Neural cell (in vitro differentiated cells): ENCODE measurements around the gene TBP. TPM values are rescaled to one million over a fixed set of nuclear protein-coding genes. Genes with fewer than 3 reads are reported as not detected.

Experiments used
- H2AFZ ChIP-seq: fragments of 200-600, 300-800 bp; sonication (generic), shearing (Covaris generic); 2 replicates; pipeline ENCODE4 v1.6.0; 2014; ENCODE audit warnings: low read depth, mild to moderate bottlenecking, antibody characterized with exemption, low read length, moderate library complexity
- H3F3A ChIP-seq: fragments of 200-600 bp; shearing (Covaris generic); 2 replicates; pipeline ENCODE4 v1.6.1; 2016; ENCODE audit warnings: mild to moderate bottlenecking, moderate library complexity, mixed read lengths, antibody characterized with exemption, low read length; ENCODE audit not compliant: insufficient read depth, poor library complexity, severe bottlenecking
- H3K27ac ChIP-seq: fragments of 200-600, 300-800 bp; sonication (generic), shearing (Covaris generic); 2 replicates; pipeline ENCODE4 v1.5.1; 2014; ENCODE audit warnings: mild to moderate bottlenecking, low read length, moderate library complexity
- H3K27me3 ChIP-seq: fragments of 300-800, 200-600 bp; sonication (generic), shearing (Covaris generic); 2 replicates; pipeline ENCODE4 v1.6.0; 2014; ENCODE audit warnings: mild to moderate bottlenecking, low read depth, low read length, moderate library complexity; ENCODE audit not compliant: insufficient read depth
- H3K36me3 ChIP-seq: fragments of 300-800, 200-600 bp; sonication (generic), shearing (Covaris generic); 2 replicates; pipeline ENCODE4 v1.5.1; 2014; ENCODE audit warnings: mild to moderate bottlenecking, antibody characterized with exemption, low read length, moderate library complexity; ENCODE audit not compliant: insufficient read depth
- H3K4me2 ChIP-seq: fragments of 300-800, 200-600 bp; sonication (generic), shearing (Covaris generic); 2 replicates; pipeline ENCODE4 v1.6.0; 2014; ENCODE audit warnings: mild to moderate bottlenecking, low read length
- H3K4me3 ChIP-seq: fragments of 300-800, 200-600 bp; sonication (generic), shearing (Covaris generic); 2 replicates; pipeline ENCODE4 v1.5.1; 2014; ENCODE audit warnings: mild to moderate bottlenecking, low read length, moderate library complexity
- H3K79me2 ChIP-seq: fragments of 200-600 bp; shearing (Covaris generic); replicated peaks from 2 replicates; pipeline ENCODE4 v1.6.0; 2014; ENCODE audit warnings: mild to moderate bottlenecking, low read length, moderate library complexity; ENCODE audit not compliant: insufficient read depth
- H3K9ac ChIP-seq: fragments of 300-800, 200-600 bp; sonication (generic), shearing (Covaris generic); 2 replicates; pipeline ENCODE4 v1.6.1; 2016; ENCODE audit warnings: mild to moderate bottlenecking, low read length, mixed read lengths
- H3K9me2 ChIP-seq: fragments of 200-600 bp; shearing (Covaris generic); 2 replicates; pipeline ENCODE4 v1.6.1; 2016; ENCODE audit warnings: mild to moderate bottlenecking, low read length, mixed read lengths; ENCODE audit not compliant: insufficient read depth
- H3K9me3 ChIP-seq: fragments of 200-600, 300-800 bp; sonication (generic), shearing (Covaris generic); 2 replicates; pipeline ENCODE4 v1.6.1; 2016; ENCODE audit warnings: mild to moderate bottlenecking, mixed run types, low read length, moderate library complexity, mixed read lengths
- H4K20me1 ChIP-seq: fragments of 200-600 bp; shearing (Covaris generic); 2 replicates; pipeline ENCODE4 v1.6.1; 2016; ENCODE audit warnings: mild to moderate bottlenecking, mixed run types; ENCODE audit not compliant: insufficient read depth
- EP300 ChIP-seq: fragments of 450-650 bp; conservative IDR thresholded peaks from 2 replicates; pipeline ENCODE4 v1.6.1; 2014; ENCODE audit warnings: antibody characterized with exemption, mild to moderate bottlenecking, moderate library complexity; ENCODE audit not compliant: poor library complexity, severe bottlenecking
- EZH2 ChIP-seq: fragments of 200-600, 300-800 bp; shearing (Covaris generic), sonication (generic); IDR thresholded peaks from 2 replicates; pipeline ENCODE4 v1.6.1; 2014; ENCODE audit warnings: antibody characterized with exemption, low read length, borderline replicate concordance, mild to moderate bottlenecking; ENCODE audit not compliant: insufficient read depth, poor library complexity, severe bottlenecking
- MXI1 ChIP-seq: fragments of 450-650 bp; conservative IDR thresholded peaks from 2 replicates; pipeline ENCODE4 v1.6.1; 2014; ENCODE audit warnings: antibody characterized with exemption, mild to moderate bottlenecking; ENCODE audit not compliant: poor library complexity, severe bottlenecking
- POLR2AphosphoS5 ChIP-seq: IDR thresholded peaks from 2 replicates; pipeline ENCODE4 v1.6.1; 2012
- RAD21 ChIP-seq: fragments of 450-650 bp; conservative IDR thresholded peaks from 2 replicates; pipeline ENCODE4 v1.6.1; 2014; ENCODE audit warnings: antibody characterized with exemption, mild to moderate bottlenecking, moderate library complexity
- SMC3 ChIP-seq: fragments of 450-650 bp; conservative IDR thresholded peaks from 2 replicates; pipeline ENCODE4 v1.6.1; 2014; ENCODE audit warnings: antibody characterized with exemption, mild to moderate bottlenecking, moderate library complexity; ENCODE audit not compliant: poor library complexity
- TAF1 ChIP-seq: IDR thresholded peaks from 2 replicates; pipeline ENCODE4 v1.6.1; 2012; ENCODE audit warnings: low read depth
- polyA plus RNA-seq: library from polyadenylated mRNA; depleted of rRNA; stranded (reverse); fragments of >200 nt; gene quantifications from 2 replicates; pipeline ENCODE4 v1.2.3, GENCODE V29; 2014
- TF ChIP-seq, protein P1 (sequence below): fragments of 450-650 bp; IDR thresholded peaks from 2 replicates; pipeline ENCODE4 v1.5.1; 2014; ENCODE audit warnings: antibody characterized with exemption, mild to moderate bottlenecking, moderate library complexity; ENCODE audit not compliant: poor library complexity, severe bottlenecking
- TF ChIP-seq, protein P2 (sequence below): IDR thresholded peaks from 2 replicates; pipeline ENCODE4 v1.6.1; 2012; ENCODE audit warnings: borderline replicate concordance

The TBP gene
- polyA plus RNA-seq, 1 donor from 2014 or later: 30.2 TPM

DNA sequence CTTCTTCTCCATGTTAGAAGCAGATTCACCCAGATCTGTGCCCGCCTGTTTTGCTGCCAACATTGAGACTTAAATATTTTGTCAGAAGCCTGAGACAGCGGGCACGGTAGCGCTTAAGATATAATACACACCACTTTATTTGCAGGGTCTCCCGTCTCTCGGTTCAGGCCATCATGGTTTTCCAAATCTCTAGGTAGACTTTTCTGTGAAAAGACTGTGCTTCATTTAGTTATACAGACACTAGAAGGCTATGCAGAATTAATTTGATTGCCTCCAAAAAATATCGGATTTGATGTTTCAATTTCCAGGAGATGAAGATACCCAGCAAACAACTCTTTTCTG, 598 bp downstream of the TBP start:
- Histone ChIP-seq H2AFZ (peak overlapping the region; percentile 87), H3K79me2 (peaks cover 61% of the 10 kb centered on the region), H3K4me2 (peak overlapping the region; percentile 86), H3K4me3 (peak overlapping the region; percentile 86), H3K9me3 (no peaks in the 10 kb centered on the region), H3K27me3 (no peaks in the 10 kb centered on the region), H3K27ac (peak overlapping the region; percentile 84), H3K9me2 (no peaks in the 10 kb centered on the region), H3K36me3 (no peaks in the 10 kb centered on the region), H3F3A (no peaks in the 10 kb centered on the region), H4K20me1 (no peaks in the 10 kb centered on the region), H3K9ac (peak overlapping the region; percentile 89)
- no peak for TF ChIP-seq POLR2AphosphoS5
- TF ChIP-seq, protein P1, sequence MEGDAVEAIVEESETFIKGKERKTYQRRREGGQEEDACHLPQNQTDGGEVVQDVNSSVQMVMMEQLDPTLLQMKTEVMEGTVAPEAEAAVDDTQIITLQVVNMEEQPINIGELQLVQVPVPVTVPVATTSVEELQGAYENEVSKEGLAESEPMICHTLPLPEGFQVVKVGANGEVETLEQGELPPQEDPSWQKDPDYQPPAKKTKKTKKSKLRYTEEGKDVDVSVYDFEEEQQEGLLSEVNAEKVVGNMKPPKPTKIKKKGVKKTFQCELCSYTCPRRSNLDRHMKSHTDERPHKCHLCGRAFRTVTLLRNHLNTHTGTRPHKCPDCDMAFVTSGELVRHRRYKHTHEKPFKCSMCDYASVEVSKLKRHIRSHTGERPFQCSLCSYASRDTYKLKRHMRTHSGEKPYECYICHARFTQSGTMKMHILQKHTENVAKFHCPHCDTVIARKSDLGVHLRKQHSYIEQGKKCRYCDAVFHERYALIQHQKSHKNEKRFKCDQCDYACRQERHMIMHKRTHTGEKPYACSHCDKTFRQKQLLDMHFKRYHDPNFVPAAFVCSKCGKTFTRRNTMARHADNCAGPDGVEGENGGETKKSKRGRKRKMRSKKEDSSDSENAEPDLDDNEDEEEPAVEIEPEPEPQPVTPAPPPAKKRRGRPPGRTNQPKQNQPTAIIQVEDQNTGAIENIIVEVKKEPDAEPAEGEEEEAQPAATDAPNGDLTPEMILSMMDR: no peak
- TF ChIP-seq EP300: no peak
- TF ChIP-seq, protein P2, sequence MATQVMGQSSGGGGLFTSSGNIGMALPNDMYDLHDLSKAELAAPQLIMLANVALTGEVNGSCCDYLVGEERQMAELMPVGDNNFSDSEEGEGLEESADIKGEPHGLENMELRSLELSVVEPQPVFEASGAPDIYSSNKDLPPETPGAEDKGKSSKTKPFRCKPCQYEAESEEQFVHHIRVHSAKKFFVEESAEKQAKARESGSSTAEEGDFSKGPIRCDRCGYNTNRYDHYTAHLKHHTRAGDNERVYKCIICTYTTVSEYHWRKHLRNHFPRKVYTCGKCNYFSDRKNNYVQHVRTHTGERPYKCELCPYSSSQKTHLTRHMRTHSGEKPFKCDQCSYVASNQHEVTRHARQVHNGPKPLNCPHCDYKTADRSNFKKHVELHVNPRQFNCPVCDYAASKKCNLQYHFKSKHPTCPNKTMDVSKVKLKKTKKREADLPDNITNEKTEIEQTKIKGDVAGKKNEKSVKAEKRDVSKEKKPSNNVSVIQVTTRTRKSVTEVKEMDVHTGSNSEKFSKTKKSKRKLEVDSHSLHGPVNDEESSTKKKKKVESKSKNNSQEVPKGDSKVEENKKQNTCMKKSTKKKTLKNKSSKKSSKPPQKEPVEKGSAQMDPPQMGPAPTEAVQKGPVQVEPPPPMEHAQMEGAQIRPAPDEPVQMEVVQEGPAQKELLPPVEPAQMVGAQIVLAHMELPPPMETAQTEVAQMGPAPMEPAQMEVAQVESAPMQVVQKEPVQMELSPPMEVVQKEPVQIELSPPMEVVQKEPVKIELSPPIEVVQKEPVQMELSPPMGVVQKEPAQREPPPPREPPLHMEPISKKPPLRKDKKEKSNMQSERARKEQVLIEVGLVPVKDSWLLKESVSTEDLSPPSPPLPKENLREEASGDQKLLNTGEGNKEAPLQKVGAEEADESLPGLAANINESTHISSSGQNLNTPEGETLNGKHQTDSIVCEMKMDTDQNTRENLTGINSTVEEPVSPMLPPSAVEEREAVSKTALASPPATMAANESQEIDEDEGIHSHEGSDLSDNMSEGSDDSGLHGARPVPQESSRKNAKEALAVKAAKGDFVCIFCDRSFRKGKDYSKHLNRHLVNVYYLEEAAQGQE: no peak
- no peak for TF ChIP-seq RAD21
- no peak for TF ChIP-seq TAF1
- TF ChIP-seq MXI1: no peak
- TF ChIP-seq EZH2: no peak
- no peak for TF ChIP-seq SMC3

DNA sequence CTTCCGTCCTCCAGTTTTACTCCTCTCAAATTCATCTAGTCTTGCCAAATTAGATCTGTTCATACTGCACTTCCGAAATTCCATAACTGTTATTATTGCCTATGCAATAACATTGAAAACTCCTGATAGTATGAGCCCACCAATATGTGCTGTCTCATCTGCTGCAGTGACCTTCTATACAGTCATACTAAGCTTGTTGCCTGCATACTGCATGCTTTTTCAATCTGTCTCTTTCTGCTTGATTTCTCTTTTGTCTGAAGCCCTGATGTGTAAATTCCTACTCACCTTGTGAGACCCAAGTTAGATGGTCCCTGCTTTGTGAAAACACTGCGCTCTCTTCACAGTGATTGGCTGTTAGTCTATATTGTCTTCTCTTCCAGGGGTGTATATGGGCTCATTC, 1.1 kb downstream of the TBP start:
- peak overlapping the region; percentile 86 for H3K4me2 ChIP-seq
- peak overlapping the region; percentile 89 for H3K9ac ChIP-seq
- H3K4me3 ChIP-seq: peak overlapping the region; percentile 86
- H3K9me3 ChIP-seq: no peaks in the 10 kb centered on the region
- H3F3A ChIP-seq: no peaks in the 10 kb centered on the region
- H3K9me2 ChIP-seq: no peaks in the 10 kb centered on the region
- H3K36me3 ChIP-seq: no peaks in the 10 kb centered on the region
- peaks cover 56% of the 10 kb centered on the region for H3K79me2 ChIP-seq
- no peak overlapping the region for H3K27ac ChIP-seq
- H4K20me1 ChIP-seq: no peaks in the 10 kb centered on the region
- H2AFZ ChIP-seq: no peak overlapping the region
- no peak for TF ChIP-seq POLR2AphosphoS5
- no peak for TF ChIP-seq EZH2
- TF ChIP-seq MXI1: no peak
- no peaks in the 10 kb centered on the region for H3K27me3 ChIP-seq

DNA sequence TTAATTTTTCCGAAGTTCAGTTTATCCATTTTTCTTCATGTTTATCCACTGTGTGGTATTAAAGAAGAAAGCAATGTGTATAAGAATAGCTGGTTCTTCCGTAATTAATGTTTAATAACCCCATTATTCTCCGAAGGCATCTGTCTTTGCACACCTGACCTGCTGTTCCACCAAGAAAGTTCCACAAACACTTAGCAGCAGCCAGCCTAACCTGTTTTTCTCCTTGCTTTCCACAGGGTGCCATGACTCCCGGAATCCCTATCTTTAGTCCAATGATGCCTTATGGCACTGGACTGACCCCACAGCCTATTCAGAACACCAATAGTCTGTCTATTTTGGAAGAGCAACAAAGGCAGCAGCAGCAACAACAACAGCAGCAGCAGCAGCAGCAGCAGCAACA, 7.4 kb downstream of the TBP start:
- Histone ChIP-seq H3K36me3 (peaks cover 4% of the 10 kb centered on the region), H3K9me2 (no peaks in the 10 kb centered on the region), H3K27ac (no peak overlapping the region), H3K9ac (no peak overlapping the region), H3K9me3 (no peaks in the 10 kb centered on the region), H3F3A (no peaks in the 10 kb centered on the region), H3K4me3 (no peak overlapping the region), H3K27me3 (no peaks in the 10 kb centered on the region), H4K20me1 (no peaks in the 10 kb centered on the region), H3K79me2 (peaks cover 7% of the 10 kb centered on the region), H3K4me2 (no peak overlapping the region), H2AFZ (no peak overlapping the region)
- TF ChIP-seq POLR2AphosphoS5 (no peak), RAD21 (no peak), TAF1 (no peak), SMC3 (no peak), MXI1 (no peak), EZH2 (no peak), EP300 (no peak)
- TF ChIP-seq, protein P1: no peak
- TF ChIP-seq, protein P2: no peak
